ENCODE data around the gene P2RY11.

GRCh38 chr19:10061717-10062310 is 49.7 kb upstream of the P2RY11 start:
- TF ChIP-seq CTCF (IDR thresholded peaks at IDR 0.05; ENCODE audit: poor library complexity): no peak
- TF ChIP-seq EZH2phosphoT487 (IDR thresholded peaks at IDR 0.05; ENCODE audit: low read depth, severe bottlenecking, unreplicated experiment): no peak
